H9 (cell line): Measurements from ENCODE around the gene TAOK3. TPM values are rescaled to one million over a fixed set of nuclear protein-coding genes. Genes with fewer than 3 reads are reported as not detected.

Source experiments
- DNase-seq: peaks from one replicate; pipeline ENCODE4 v3.0.0-alpha.2; 2017
- H2AFZ ChIP-seq: one replicate; pipeline ENCODE4 v1.6.1; 2013; ENCODE audit warnings: mild to moderate bottlenecking, low read length, control low read depth, moderate library complexity
- H2AK5ac ChIP-seq: 2 replicates; pipeline ENCODE4 v1.6.1; 2013; ENCODE audit warnings: low read length, control low read depth, mixed read lengths; ENCODE audit not compliant: insufficient read length
- H2BK120ac ChIP-seq: one replicate; pipeline ENCODE4 v1.6.1; 2013; ENCODE audit warnings: low read depth, mild to moderate bottlenecking, low read length, control low read depth, inconsistent platforms; ENCODE audit not compliant: poor library complexity, severe bottlenecking
- H2BK12ac ChIP-seq: 2 replicates; pipeline ENCODE4 v1.6.1; 2013; ENCODE audit warnings: low read length, control low read depth, mixed read lengths, low read depth; ENCODE audit not compliant: insufficient read length
- H2BK15ac ChIP-seq: 2 replicates; pipeline ENCODE4 v1.6.1; 2013; ENCODE audit warnings: low read depth, low read length, control low read depth
- H2BK20ac ChIP-seq: one replicate; pipeline ENCODE4 v1.6.1; 2013; ENCODE audit warnings: low read depth, mild to moderate bottlenecking, low read length, control low read depth, inconsistent platforms; ENCODE audit not compliant: poor library complexity, severe bottlenecking
- H2BK5ac ChIP-seq: 2 replicates; pipeline ENCODE4 v1.6.1; 2013; ENCODE audit warnings: low read length, control low read depth, mixed read lengths; ENCODE audit not compliant: insufficient read length
- H3K14ac ChIP-seq: 2 replicates; pipeline ENCODE4 v1.6.1; 2013; ENCODE audit warnings: low read length, control low read depth; ENCODE audit not compliant: insufficient read depth
- H3K18ac ChIP-seq: 2 replicates; pipeline ENCODE4 v1.6.1; 2013; ENCODE audit warnings: low read depth, mild to moderate bottlenecking, mixed read lengths, low read length, control low read depth; ENCODE audit not compliant: insufficient read length
- H3K23ac ChIP-seq: 2 replicates; pipeline ENCODE4 v1.6.1; 2013; ENCODE audit warnings: low read length, control low read depth, mixed read lengths, low read depth; ENCODE audit not compliant: insufficient read length
- H3K23me2 ChIP-seq: 2 replicates; pipeline ENCODE4 v1.6.1; 2013; ENCODE audit warnings: low read depth, mild to moderate bottlenecking, mixed read lengths, low read length, control low read depth; ENCODE audit not compliant: insufficient read length, poor library complexity, severe bottlenecking
- H3K27ac ChIP-seq: 2 replicates; pipeline ENCODE4 v1.5.1; 2013; ENCODE audit warnings: low read length, control low read depth, mixed read lengths, low read depth; ENCODE audit not compliant: insufficient read length
- H3K27me3 ChIP-seq: 2 replicates; pipeline ENCODE4 v1.6.1; 2013; ENCODE audit warnings: low read length, control low read depth, inconsistent platforms; ENCODE audit not compliant: insufficient read depth
- H3K4ac ChIP-seq: 2 replicates; pipeline ENCODE4 v1.6.1; 2013; ENCODE audit warnings: low read depth, mild to moderate bottlenecking, control low read depth, inconsistent platforms, low read length, moderate library complexity
- H3K4me1 ChIP-seq: 2 replicates; pipeline ENCODE4 v1.6.1; 2013; ENCODE audit warnings: low read length, control low read depth, inconsistent platforms; ENCODE audit not compliant: insufficient read depth
- H3K4me2 ChIP-seq: 2 replicates; pipeline ENCODE4 v1.6.1; 2013; ENCODE audit warnings: low read length, control low read depth, mixed read lengths; ENCODE audit not compliant: insufficient read length, insufficient read depth
- H3K56ac ChIP-seq: 2 replicates; pipeline ENCODE4 v1.6.1; 2013; ENCODE audit warnings: low read depth, mild to moderate bottlenecking, mixed read lengths, low read length, control low read depth; ENCODE audit not compliant: insufficient read length
- H3K79me1 ChIP-seq: 2 replicates; pipeline ENCODE4 v1.6.1; 2013; ENCODE audit warnings: low read depth, mild to moderate bottlenecking, moderate library complexity, low read length, control low read depth, inconsistent platforms; ENCODE audit not compliant: insufficient read depth, poor library complexity, severe bottlenecking
- H3K79me2 ChIP-seq: 2 replicates; pipeline ENCODE4 v1.6.1; 2013; ENCODE audit warnings: low read length, control low read depth, inconsistent platforms; ENCODE audit not compliant: insufficient read depth
- H3K9ac ChIP-seq: 2 replicates; pipeline ENCODE4 v1.6.1; 2013; ENCODE audit warnings: low read length, control low read depth, mixed read lengths; ENCODE audit not compliant: insufficient read length; ENCODE audit errors: extremely low read depth
- H3K9me3 ChIP-seq: one replicate; pipeline ENCODE4 v1.6.1; 2013; ENCODE audit warnings: low read depth, low read length, inconsistent platforms; ENCODE audit not compliant: control insufficient read depth
- H3T11ph ChIP-seq: one replicate; pipeline ENCODE4 v1.6.1; 2013; ENCODE audit warnings: mild to moderate bottlenecking, low read length, control low read depth, inconsistent platforms
- H4K20me1 ChIP-seq: one replicate; pipeline ENCODE4 v1.6.1; 2013; ENCODE audit not compliant: control insufficient read depth, insufficient read length, insufficient read depth
- H4K5ac ChIP-seq: 2 replicates; pipeline ENCODE4 v1.6.1; 2013; ENCODE audit warnings: low read depth, mild to moderate bottlenecking, mixed read lengths, low read length, control low read depth; ENCODE audit not compliant: insufficient read length
- H4K8ac ChIP-seq: replicated peaks from 2 replicates; pipeline ENCODE4 v1.6.1; 2013; ENCODE audit warnings: low read length, control low read depth, mixed read lengths, low read depth; ENCODE audit not compliant: insufficient read length
- H4K91ac ChIP-seq: 2 replicates; pipeline ENCODE4 v1.6.1; 2013; ENCODE audit warnings: low read depth, mild to moderate bottlenecking, moderate library complexity, mixed read lengths, low read length, control low read depth; ENCODE audit not compliant: insufficient read length
- H3K27ac Mint-ChIP-seq, 3 experiments: 2 replicates in 2 of 3; 3 replicates in 1 of 3; pipeline ENCODE4 v1.8.0; 2020 to 2021; ENCODE audit warnings: mixed read lengths in 3 of 3, mild to moderate bottlenecking in 1 of 3, moderate library complexity in 1 of 3
- H3K27me3 Mint-ChIP-seq: 2 replicates; pipeline ENCODE4 v1.8.0; 2021; ENCODE audit warnings: low read depth, mild to moderate bottlenecking, moderate library complexity, mixed read lengths
- H3K36me3 Mint-ChIP-seq, 3 experiments: 2 replicates in 2 of 3; 3 replicates in 1 of 3; pipeline ENCODE4 v1.8.0; 2020 to 2021; ENCODE audit warnings: low read depth in 3 of 3, mixed read lengths in 3 of 3; ENCODE audit not compliant: insufficient read depth in 1 of 3
- H3K4me1 Mint-ChIP-seq, 2 experiments: 2 replicates each; pipeline ENCODE4 v1.8.0; 2020; ENCODE audit warnings: mixed read lengths in 2 of 2
- H3K4me3 Mint-ChIP-seq, 2 experiments: 2 replicates in 1 of 2; 3 replicates in 1 of 2; pipeline ENCODE4 v1.8.0; 2020 to 2021; ENCODE audit warnings: mild to moderate bottlenecking in 2 of 2, mixed read lengths in 2 of 2, moderate library complexity in 1 of 2
- H3K9me3 Mint-ChIP-seq, 2 experiments: 2 replicates in 1 of 2; 3 replicates in 1 of 2; pipeline ENCODE4 v1.8.0; 2020; ENCODE audit warnings: mild to moderate bottlenecking in 2 of 2, mixed read lengths in 2 of 2, moderate library complexity in 1 of 2
- CTCF ChIP-seq: fragments of 200-600 bp; sonication (generic); conservative IDR thresholded peaks from 3 replicates; pipeline ENCODE4 v1.8.0; 2021; ENCODE audit warnings: antibody characterized with exemption, mild to moderate bottlenecking
- WGBS: extraction: QIAGEN DNeasy Blood & Tissue Kit; methylation state at CpG from one replicate; pipeline ENCODE4 v1.1.7; 2013; ENCODE audit warnings: missing lambda C conversion rate, low lambda C conversion rate, mixed read lengths; ENCODE audit not compliant: insufficient read length; ENCODE audit errors: extremely low coverage; 5-methylcytosine and 5-hydroxymethylcytosine counted together
- total RNA-seq: library from RNA; stranded (reverse); gene quantifications from 2 replicates; pipeline ENCODE4 v1.2.1, GENCODE V29; 2021

TAOK3 gene
- total RNA-seq, 1 experiment from 2014 or later = 5.2 TPM

- Histone ChIP-seq H4K91ac (no peak overlapping the region), H3K27me3 (no peaks in the 10 kb centered on the region), H4K5ac (no peak overlapping the region), H3T11ph (no peak overlapping the region), H2AFZ (no peak overlapping the region), H3K4me1 (no peaks in the 10 kb centered on the region), H2BK12ac (no peak overlapping the region), H3K23ac (no peak overlapping the region), H4K20me1 (no peaks in the 10 kb centered on the region), H3K23me2 (no peaks in the 10 kb centered on the region), H2BK120ac (no peak overlapping the region), H3K27ac (no peak overlapping the region), H3K79me2 (no peaks in the 10 kb centered on the region), H3K14ac (no peak overlapping the region), H4K8ac (no peak overlapping the region), H3K4ac (no peak overlapping the region), H3K56ac (no peak overlapping the region), H2AK5ac (no peak overlapping the region), H2BK5ac (no peak overlapping the region), H3K4me2 (no peak overlapping the region), H3K9ac (no peak overlapping the region), H3K9me3 (no peaks in the 10 kb centered on the region), H3K79me1 (no peaks in the 10 kb centered on the region), H2BK20ac (no peak overlapping the region), H2BK15ac (no peak overlapping the region), H3K18ac (no peak overlapping the region)
- Mint-ChIP-seq H3K4me3 (no peak overlapping the region), H3K27me3 (no peaks in the 10 kb centered on the region), H3K4me1 (no peaks in the 10 kb centered on the region), H3K27ac (no peak overlapping the region), H3K9me3 (no peaks in the 10 kb centered on the region), H3K36me3 (peaks cover 28 to 88% (median 68%) of the 10 kb centered on the region in 3 experiments; a peak in 6 of 7 replicates)
- DNase-seq = no peak
- no peak for TF ChIP-seq CTCF
- WGBS = no CpG with 5 or more reads among the region's 10 CpGs
These were observed 25.2 kb upstream of the TAOK3 start for GRCh38 chr12:118397708-118398440.
